ENCODE measurements around the gene JSRP1.
A peak's percentile ranks its signal among the peaks of the same experiment; 100 is the strongest.

The JSRP1 gene

DNA sequence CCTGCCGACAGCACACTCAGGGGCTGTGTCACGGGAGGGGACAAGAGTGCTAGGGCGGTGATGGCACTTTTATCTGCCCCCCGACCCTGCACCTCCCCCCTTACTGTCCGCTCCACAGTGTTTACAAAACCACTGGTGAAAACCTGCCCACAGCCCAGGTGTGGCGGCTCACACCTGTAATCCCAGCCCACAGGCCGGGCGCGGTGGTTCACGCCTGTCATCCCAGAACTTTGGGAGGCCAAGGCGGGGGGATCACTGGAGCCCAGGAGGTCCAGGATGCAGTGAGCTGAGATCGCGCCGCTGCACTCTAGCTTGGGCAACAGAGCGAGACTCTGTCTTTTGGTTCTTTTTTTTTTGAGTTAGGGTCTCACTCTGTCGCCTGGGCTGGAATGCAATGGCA, 39.9 kb upstream of the JSRP1 start:
- Histone ChIP-seq H3K36me3 (ENCODE audit: control insufficient read depth, insufficient read depth, low read length) (no peaks in the 10 kb centered on the region), H3K4me1 (ENCODE audit: control insufficient read depth, low read depth, low read length) (no peaks in the 10 kb centered on the region), H3K18ac (ENCODE audit: low read length) (no peak overlapping the region), H3K27me3 (ENCODE audit: insufficient read depth, low read length, poor library complexity) (peaks cover 6% of the 10 kb centered on the region), H3K9ac (ENCODE audit: low read length) (no peak overlapping the region), H2AK5ac (ENCODE audit: low read length) (no peak overlapping the region), H3K79me1 (ENCODE audit: low read length) (no peaks in the 10 kb centered on the region), H3K79me2 (ENCODE audit: control insufficient read depth, insufficient read depth, low read length) (no peaks in the 10 kb centered on the region), H3K4me2 (ENCODE audit: low read length) (no peak overlapping the region), H2BK120ac (ENCODE audit: low read depth, low read length) (no peak overlapping the region), H3K27ac (ENCODE audit: low read depth, low read length) (no peak overlapping the region), H3K56ac (ENCODE audit: low read length) (no peak overlapping the region), H2BK5ac (ENCODE audit: low read length) (no peak overlapping the region), H2BK15ac (replicated peaks; ENCODE audit: low read depth) (no peak overlapping the region), H3K23ac (ENCODE audit: low read length) (no peak overlapping the region), H4K5ac (ENCODE audit: low read length) (no peak overlapping the region), H3K4ac (ENCODE audit: low read depth, low read length) (no peak overlapping the region), H4K8ac (ENCODE audit: low read depth, low read length) (no peak overlapping the region), H3K4me3 (ENCODE audit: low read length) (no peak overlapping the region)
- no CpG with 5 or more reads among the region's 16 CpGs for WGBS (ENCODE audit: extremely low coverage, insufficient coverage, low lambda C conversion rate)
- DNase-seq: no peak

DNA sequence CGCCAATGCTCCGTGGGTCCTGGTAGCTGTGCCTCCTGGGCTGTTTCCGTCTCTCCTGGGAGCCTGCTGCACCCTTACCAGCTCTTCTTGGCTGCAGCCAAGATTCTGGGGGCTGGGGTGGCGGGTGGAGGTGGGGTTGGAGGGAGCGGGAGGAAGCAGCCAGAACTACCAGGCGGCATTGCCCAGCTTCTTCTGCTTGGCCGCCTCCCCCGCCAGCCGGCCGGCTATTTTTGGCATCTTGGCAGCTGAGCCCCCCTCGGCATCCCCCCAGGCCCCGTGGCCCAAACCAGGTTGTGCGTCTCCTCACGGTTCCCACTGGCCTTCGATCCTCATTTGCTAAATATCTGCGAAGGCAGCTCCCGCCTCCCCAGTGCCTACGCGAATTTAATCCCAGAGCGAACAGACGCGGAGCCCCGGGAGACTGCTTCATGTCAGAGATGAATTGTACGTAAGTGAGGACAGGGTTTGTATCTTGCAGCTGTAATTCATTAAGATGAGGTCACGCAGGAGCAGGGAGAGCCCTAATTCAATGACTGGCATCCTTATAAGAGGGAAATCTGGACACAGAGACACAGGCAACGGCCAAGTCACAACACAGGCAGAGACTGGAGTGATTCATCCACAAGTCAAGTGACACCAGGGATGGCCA, 38.6 kb upstream of the JSRP1 start:
- no peak overlapping the region for H4K8ac ChIP-seq (ENCODE audit: low read depth, low read length)
- no peak overlapping the region for H2BK15ac ChIP-seq (replicated peaks; ENCODE audit: low read depth)
- H3K27me3 ChIP-seq (ENCODE audit: insufficient read depth, low read length, poor library complexity): peaks cover 19% of the 10 kb centered on the region
- H3K23ac ChIP-seq (ENCODE audit: low read length): no peak overlapping the region
- no peak overlapping the region for H2AK5ac ChIP-seq (ENCODE audit: low read length)
- no peak overlapping the region for H3K4me3 ChIP-seq (ENCODE audit: low read length)
- no peaks in the 10 kb centered on the region for H3K79me1 ChIP-seq (ENCODE audit: low read length)
- no CpG with 5 or more reads among the region's 26 CpGs for WGBS (ENCODE audit: extremely low coverage, insufficient coverage, low lambda C conversion rate)
- no peak overlapping the region for H3K27ac ChIP-seq (ENCODE audit: low read depth, low read length)
- H3K4me2 ChIP-seq (ENCODE audit: low read length): no peak overlapping the region
- no peak overlapping the region for H2BK5ac ChIP-seq (ENCODE audit: low read length)
- H3K4ac ChIP-seq (ENCODE audit: low read depth, low read length): no peak overlapping the region
- H4K5ac ChIP-seq (ENCODE audit: low read length): no peak overlapping the region
- no peak for DNase-seq
- H3K4me1 ChIP-seq (ENCODE audit: control insufficient read depth, low read depth, low read length): no peaks in the 10 kb centered on the region
- no peak overlapping the region for H3K9ac ChIP-seq (ENCODE audit: low read length)
- no peak overlapping the region for H3K56ac ChIP-seq (ENCODE audit: low read length)
- H3K18ac ChIP-seq (ENCODE audit: low read length): no peak overlapping the region
- H3K36me3 ChIP-seq (ENCODE audit: control insufficient read depth, insufficient read depth, low read length): no peaks in the 10 kb centered on the region
- no peaks in the 10 kb centered on the region for H3K79me2 ChIP-seq (ENCODE audit: control insufficient read depth, insufficient read depth, low read length)
- no peak overlapping the region for H2BK120ac ChIP-seq (ENCODE audit: low read depth, low read length)

DNA sequence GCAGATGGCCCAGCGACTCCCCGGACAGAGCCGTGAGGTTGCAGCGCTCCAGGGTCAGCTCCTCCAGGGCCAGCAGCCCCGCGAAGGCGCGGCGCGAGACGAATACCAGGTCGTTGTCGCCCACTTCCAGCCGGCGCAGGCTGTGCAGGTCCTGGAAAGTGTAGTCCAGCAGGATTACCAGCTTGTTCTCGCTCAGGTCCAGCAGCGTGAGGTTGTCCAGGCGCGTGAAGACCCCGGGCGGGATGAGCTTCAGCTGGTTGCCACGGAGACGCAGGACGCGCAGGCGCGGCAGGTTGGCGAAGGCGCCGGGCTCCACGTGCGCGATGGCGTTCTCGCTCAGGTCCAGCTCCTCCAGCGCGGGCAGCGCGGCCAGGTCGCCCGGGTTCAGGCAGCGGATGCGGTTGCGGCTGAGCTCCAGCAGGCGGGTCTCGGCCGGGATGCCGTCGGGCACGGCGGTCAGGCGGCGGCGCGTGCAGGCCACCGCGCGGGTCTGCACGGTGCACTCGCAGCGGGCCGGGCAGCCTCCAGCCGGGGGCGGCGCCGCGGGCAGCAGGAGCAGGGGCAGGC, 35.1 kb upstream of the JSRP1 start:
- Histone ChIP-seq H2AK5ac (ENCODE audit: low read length) (no peak overlapping the region), H3K4ac (ENCODE audit: low read depth, low read length) (no peak overlapping the region), H4K5ac (ENCODE audit: low read length) (no peak overlapping the region), H3K4me1 (ENCODE audit: control insufficient read depth, low read depth, low read length) (no peaks in the 10 kb centered on the region), H3K23ac (ENCODE audit: low read length) (no peak overlapping the region), H3K79me2 (ENCODE audit: control insufficient read depth, insufficient read depth, low read length) (no peaks in the 10 kb centered on the region), H3K27me3 (ENCODE audit: insufficient read depth, low read length, poor library complexity) (peaks cover 29% of the 10 kb centered on the region), H3K4me3 (ENCODE audit: low read length) (no peak overlapping the region), H2BK15ac (replicated peaks; ENCODE audit: low read depth) (no peak overlapping the region), H2BK120ac (ENCODE audit: low read depth, low read length) (no peak overlapping the region), H3K9ac (ENCODE audit: low read length) (no peak overlapping the region), H4K8ac (ENCODE audit: low read depth, low read length) (no peak overlapping the region), H2BK5ac (ENCODE audit: low read length) (no peak overlapping the region), H3K36me3 (ENCODE audit: control insufficient read depth, insufficient read depth, low read length) (no peaks in the 10 kb centered on the region), H3K18ac (ENCODE audit: low read length) (no peak overlapping the region), H3K4me2 (ENCODE audit: low read length) (peak overlapping the region; percentile 29), H3K56ac (ENCODE audit: low read length) (no peak overlapping the region), H3K79me1 (ENCODE audit: low read length) (no peaks in the 10 kb centered on the region), H3K27ac (ENCODE audit: low read depth, low read length) (no peak overlapping the region)
- WGBS (ENCODE audit: extremely low coverage, insufficient coverage, low lambda C conversion rate): no CpG with 5 or more reads among the region's 67 CpGs
- DNase-seq: no peak

DNA sequence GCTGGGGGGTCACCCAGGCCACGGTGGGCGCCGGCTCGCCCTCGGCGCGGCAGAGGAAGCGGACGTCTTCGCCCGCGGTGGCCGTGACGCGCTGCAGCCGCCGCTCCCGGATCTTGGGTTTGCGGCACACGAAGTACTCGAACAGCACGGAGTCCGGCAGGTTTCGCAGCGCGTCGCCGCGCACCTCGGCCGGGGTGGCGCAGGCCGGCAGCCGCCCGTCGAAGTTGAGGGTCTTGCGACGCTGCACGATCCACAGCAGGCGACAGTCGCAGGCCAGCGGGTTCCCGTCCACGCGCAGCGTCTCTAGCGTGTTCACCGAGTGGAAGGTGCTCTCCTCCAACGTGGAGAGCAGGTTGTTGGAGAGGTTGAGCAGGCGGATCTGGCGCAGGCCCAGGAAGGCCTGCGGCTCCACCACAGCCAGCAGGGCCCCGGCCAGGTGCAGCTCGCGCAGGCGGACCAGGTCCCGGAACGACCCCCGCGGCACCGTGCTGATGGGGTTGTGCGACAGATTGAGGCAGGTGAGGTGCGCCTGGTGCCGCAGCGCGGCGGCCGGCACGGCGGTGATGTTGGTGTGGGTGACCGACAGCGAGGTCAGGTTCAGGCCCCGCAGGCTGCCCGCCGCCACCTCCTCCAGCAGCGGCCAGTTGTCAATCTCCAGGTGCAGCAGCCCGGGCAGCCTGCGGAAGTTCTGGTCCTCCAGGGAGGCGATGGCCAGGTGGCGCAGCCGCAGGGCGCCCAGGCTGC, 34.4 kb upstream of the JSRP1 start:
- no CpG with 5 or more reads among the region's 82 CpGs for WGBS (ENCODE audit: extremely low coverage, insufficient coverage, low lambda C conversion rate)
- no peak overlapping the region for H2AK5ac ChIP-seq (ENCODE audit: low read length)
- no peak overlapping the region for H3K4me2 ChIP-seq (ENCODE audit: low read length)
- no peak overlapping the region for H3K18ac ChIP-seq (ENCODE audit: low read length)
- H3K56ac ChIP-seq (ENCODE audit: low read length): peak overlapping the region; percentile 42
- H2BK15ac ChIP-seq (replicated peaks; ENCODE audit: low read depth): no peak overlapping the region
- no peak overlapping the region for H4K8ac ChIP-seq (ENCODE audit: low read depth, low read length)
- no peak for DNase-seq
- H3K23ac ChIP-seq (ENCODE audit: low read length): peak overlapping the region; percentile 80
- no peak overlapping the region for H4K5ac ChIP-seq (ENCODE audit: low read length)
- no peak overlapping the region for H3K4ac ChIP-seq (ENCODE audit: low read depth, low read length)
- peaks cover 29% of the 10 kb centered on the region for H3K27me3 ChIP-seq (ENCODE audit: insufficient read depth, low read length, poor library complexity)
- H3K9ac ChIP-seq (ENCODE audit: low read length): no peak overlapping the region
- no peak overlapping the region for H2BK5ac ChIP-seq (ENCODE audit: low read length)
- no peak overlapping the region for H2BK120ac ChIP-seq (ENCODE audit: low read depth, low read length)
- H3K27ac ChIP-seq (ENCODE audit: low read depth, low read length): no peak overlapping the region
- H3K4me1 ChIP-seq (ENCODE audit: control insufficient read depth, low read depth, low read length): no peaks in the 10 kb centered on the region
- no peaks in the 10 kb centered on the region for H3K79me1 ChIP-seq (ENCODE audit: low read length)
- H3K79me2 ChIP-seq (ENCODE audit: control insufficient read depth, insufficient read depth, low read length): no peaks in the 10 kb centered on the region
- no peaks in the 10 kb centered on the region for H3K36me3 ChIP-seq (ENCODE audit: control insufficient read depth, insufficient read depth, low read length)
- H3K4me3 ChIP-seq (ENCODE audit: low read length): no peak overlapping the region

DNA sequence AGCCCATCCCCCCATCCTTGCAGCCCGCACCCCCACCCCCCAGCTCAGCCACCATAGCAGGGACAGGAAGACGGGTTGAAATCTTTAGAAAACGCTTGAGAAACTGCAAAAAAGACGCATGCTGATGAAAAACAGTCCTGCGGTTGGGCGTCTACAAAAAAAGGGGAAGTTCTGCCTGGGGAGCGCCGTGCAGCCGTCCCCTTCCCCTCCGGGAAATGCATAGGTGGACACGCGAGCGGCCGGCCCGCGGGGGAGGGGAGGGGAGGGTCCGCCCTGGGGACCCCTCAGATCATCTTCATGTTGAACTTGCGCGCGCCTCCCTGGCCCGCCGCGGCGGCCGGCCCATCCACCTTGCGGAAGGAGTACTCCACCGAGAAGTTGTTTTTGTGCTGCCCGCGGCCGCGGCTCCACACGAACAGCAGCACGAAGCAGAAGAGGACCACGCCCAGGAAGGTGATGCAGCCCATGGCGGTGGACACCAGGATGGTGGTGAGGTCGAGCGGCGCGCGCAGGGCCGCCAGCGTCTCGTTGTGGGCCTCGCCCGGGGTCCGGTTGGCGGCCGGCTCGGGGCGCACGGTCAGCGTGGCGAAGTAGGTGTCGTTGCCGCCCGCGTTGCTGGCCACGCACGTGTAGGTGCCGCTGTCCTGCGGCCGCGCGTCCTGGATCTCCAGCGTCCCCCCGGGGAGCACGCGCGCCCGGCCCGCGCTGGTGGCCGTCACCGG, 33.7 kb upstream of the JSRP1 start:
- H3K56ac ChIP-seq (ENCODE audit: low read length): peak overlapping the region; percentile 42
- no peak overlapping the region for H4K8ac ChIP-seq (ENCODE audit: low read depth, low read length)
- no peak overlapping the region for H3K4ac ChIP-seq (ENCODE audit: low read depth, low read length)
- H3K9ac ChIP-seq (ENCODE audit: low read length): no peak overlapping the region
- H3K23ac ChIP-seq (ENCODE audit: low read length): no peak overlapping the region
- DNase-seq: no peak
- H2BK15ac ChIP-seq (replicated peaks; ENCODE audit: low read depth): no peak overlapping the region
- no peaks in the 10 kb centered on the region for H3K79me1 ChIP-seq (ENCODE audit: low read length)
- H4K5ac ChIP-seq (ENCODE audit: low read length): no peak overlapping the region
- H2BK5ac ChIP-seq (ENCODE audit: low read length): no peak overlapping the region
- H3K4me3 ChIP-seq (ENCODE audit: low read length): no peak overlapping the region
- H2AK5ac ChIP-seq (ENCODE audit: low read length): no peak overlapping the region
- peaks cover 29% of the 10 kb centered on the region for H3K27me3 ChIP-seq (ENCODE audit: insufficient read depth, low read length, poor library complexity)
- H3K18ac ChIP-seq (ENCODE audit: low read length): no peak overlapping the region
- no CpG with 5 or more reads among the region's 74 CpGs for WGBS (ENCODE audit: extremely low coverage, insufficient coverage, low lambda C conversion rate)
- no peaks in the 10 kb centered on the region for H3K79me2 ChIP-seq (ENCODE audit: control insufficient read depth, insufficient read depth, low read length)
- H3K4me1 ChIP-seq (ENCODE audit: control insufficient read depth, low read depth, low read length): no peaks in the 10 kb centered on the region
- no peak overlapping the region for H3K27ac ChIP-seq (ENCODE audit: low read depth, low read length)
- H3K36me3 ChIP-seq (ENCODE audit: control insufficient read depth, insufficient read depth, low read length): no peaks in the 10 kb centered on the region
- H3K4me2 ChIP-seq (ENCODE audit: low read length): no peak overlapping the region
- no peak overlapping the region for H2BK120ac ChIP-seq (ENCODE audit: low read depth, low read length)
